DND-41 (cell line): ENCODE results near the gene GNPTG.
A peak's percentile ranks its signal among the peaks of the same experiment; 100 is the strongest.

ENCODE experiments used
- ATAC-seq: fragments of 200-7000 bp; cut with Tn5 transposase; 3 replicates; pipeline ENCODE4 v1.9.1; 2021; ENCODE audit warnings: low read depth; ENCODE audit not compliant: insufficient read depth
- DNase-seq: peaks from one replicate; pipeline ENCODE4 v3.0.0-alpha.2; 2020
- H2AFZ ChIP-seq: 2 replicates; pipeline ENCODE4 v1.6.0; 2012; ENCODE audit warnings: low read depth, low read length
- H3K27ac ChIP-seq: 2 replicates; pipeline ENCODE4 v1.5.1; 2012; ENCODE audit warnings: low read length, inconsistent platforms
- H3K27me3 ChIP-seq: fragments of 200-600 bp; sonication (generic); 2 replicates; pipeline ENCODE4 v1.6.0; 2012; ENCODE audit warnings: low read length, mild to moderate bottlenecking, inconsistent platforms; ENCODE audit not compliant: insufficient read depth, poor library complexity
- H3K36me3 ChIP-seq: 2 replicates; pipeline ENCODE4 v1.5.1; 2012; ENCODE audit warnings: low read length, inconsistent platforms; ENCODE audit not compliant: insufficient read depth
- H3K4me1 ChIP-seq: 2 replicates; pipeline ENCODE4 v1.5.1; 2012; ENCODE audit warnings: mild to moderate bottlenecking, low read length; ENCODE audit not compliant: insufficient read depth
- H3K4me2 ChIP-seq: 2 replicates; pipeline ENCODE4 v1.6.0; 2012; ENCODE audit warnings: mild to moderate bottlenecking, moderate library complexity, low read length, inconsistent platforms; ENCODE audit not compliant: insufficient read depth
- H3K4me3 ChIP-seq, 2 experiments: fragments of 200-600 bp in 1 of 2; shearing (Covaris generic) in 1 of 2; 2 replicates each; pipeline ENCODE4 v1.5.1; 2012 to 2016; ENCODE audit warnings: inconsistent platforms in 2 of 2, low read length in 2 of 2, mild to moderate bottlenecking in 2 of 2, low read depth in 1 of 2, moderate library complexity in 1 of 2
- H3K79me2 ChIP-seq: 2 replicates; pipeline ENCODE4 v1.6.0; 2012; ENCODE audit warnings: low read length, inconsistent platforms; ENCODE audit not compliant: insufficient read depth
- H3K9ac ChIP-seq: 2 replicates; pipeline ENCODE4 v1.6.0; 2012; ENCODE audit warnings: low read depth, mild to moderate bottlenecking, inconsistent platforms, low read length, moderate library complexity
- H3K9me3 ChIP-seq: 2 replicates; pipeline ENCODE4 v1.5.1; 2012; ENCODE audit warnings: low read length, moderate library complexity, mild to moderate bottlenecking, inconsistent platforms; ENCODE audit not compliant: insufficient read depth, severe bottlenecking
- H4K20me1 ChIP-seq: 2 replicates; pipeline ENCODE4 v1.6.0; 2012; ENCODE audit warnings: low read length; ENCODE audit not compliant: insufficient read depth
- CTCF ChIP-seq: IDR thresholded peaks from 2 replicates; pipeline ENCODE4 v1.5.1; 2012; ENCODE audit warnings: borderline replicate concordance, low read length, moderate library complexity, mild to moderate bottlenecking; ENCODE audit not compliant: poor library complexity, severe bottlenecking; ENCODE audit errors: extremely low read depth
- EZH2 ChIP-seq: IDR thresholded peaks from 3 replicates; pipeline ENCODE4 v1.6.1; 2012; ENCODE audit warnings: borderline replicate concordance, low read depth, mild to moderate bottlenecking, moderate library complexity, low read length, inconsistent platforms; ENCODE audit not compliant: severe bottlenecking

The GNPTG gene

GRCh38 chr16:1312467-1312816 lies 39.3 kb upstream of the GNPTG start:
- H2AFZ ChIP-seq, result no peak overlapping the region
- DNase-seq (no peak), ATAC-seq (no peak)
- peak overlapping the region; percentile 90 for H3K9ac ChIP-seq
- H3K79me2 ChIP-seq, result peaks cover 84% of the 10 kb centered on the region
- peak overlapping the region; percentile 85 for H3K4me2 ChIP-seq
- no peaks in the 10 kb centered on the region for H3K27me3 ChIP-seq
- TF ChIP-seq EZH2 (no peak), CTCF (no peak)
- no peak overlapping the region for H3K27ac ChIP-seq
- no peaks in the 10 kb centered on the region for H3K9me3 ChIP-seq
- peaks cover 76% of the 10 kb centered on the region for H4K20me1 ChIP-seq
- H3K36me3 ChIP-seq, result peaks cover 74% of the 10 kb centered on the region
- peaks cover 46% of the 10 kb centered on the region for H3K4me1 ChIP-seq
- peak overlapping the region in 1 of 2 experiments; percentile 61; a peak in 2 of 4 replicates for H3K4me3 ChIP-seq

DNA sequence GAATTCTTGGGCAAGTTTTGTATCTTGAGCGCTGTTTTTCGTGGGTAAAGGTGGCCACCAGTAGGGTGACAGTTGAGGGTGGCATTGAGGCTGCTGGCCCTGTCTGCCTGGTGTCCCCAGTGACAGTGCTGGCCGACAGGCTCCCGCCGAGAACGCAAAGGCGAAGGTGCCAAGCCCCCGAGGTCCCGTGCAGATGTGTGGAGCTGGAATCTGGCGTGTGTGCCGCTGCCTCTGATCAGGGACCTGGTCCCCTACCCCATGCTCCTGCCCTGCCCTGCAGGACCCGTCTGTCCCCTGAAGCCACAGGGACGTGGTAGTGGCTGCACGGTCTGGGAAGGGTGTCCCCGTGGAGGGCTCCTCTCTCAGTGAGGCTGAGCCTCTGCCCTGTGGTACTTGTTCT lies 38.8 kb upstream of the GNPTG start:
- H3K27me3 ChIP-seq, result no peaks in the 10 kb centered on the region
- H3K79me2 ChIP-seq, result peaks cover 88% of the 10 kb centered on the region
- no peaks in the 10 kb centered on the region for H3K9me3 ChIP-seq
- peaks cover 78% of the 10 kb centered on the region for H3K36me3 ChIP-seq
- peak overlapping the region in 1 of 2 experiments; percentile 61; a peak in 1 of 4 replicates for H3K4me3 ChIP-seq
- H3K27ac ChIP-seq, result no peak overlapping the region
- DNase-seq (no peak), ATAC-seq (no peak)
- peaks cover 80% of the 10 kb centered on the region for H4K20me1 ChIP-seq
- peak overlapping the region; percentile 85; the same call in 1 of the 2 replicates for H3K4me2 ChIP-seq
- H3K9ac ChIP-seq, result peak overlapping the region; percentile 90
- H3K4me1 ChIP-seq, result peaks cover 42% of the 10 kb centered on the region
- no peak overlapping the region for H2AFZ ChIP-seq
- TF ChIP-seq EZH2 (no peak), CTCF (no peak)

GRCh38 chr16:1313721-1314369 lies 37.9 kb upstream of the GNPTG start:
- Histone ChIP-seq H3K79me2 (peaks cover 93% of the 10 kb centered on the region), H3K36me3 (peaks cover 88% of the 10 kb centered on the region), H3K27ac (no peak overlapping the region), H4K20me1 (peaks cover 89% of the 10 kb centered on the region), H3K4me3 (no peak overlapping the region), H3K9ac (no peak overlapping the region), H3K27me3 (no peaks in the 10 kb centered on the region), H2AFZ (no peak overlapping the region), H3K4me2 (peak overlapping the region; percentile 8; the same call in 1 of the 2 replicates), H3K9me3 (no peaks in the 10 kb centered on the region), H3K4me1 (peaks cover 34% of the 10 kb centered on the region)
- DNase-seq (no peak), ATAC-seq (no peak)
- TF ChIP-seq EZH2 (no peak), CTCF (no peak)
